Neural progenitor cell (in vitro differentiated cells): Measurements from ENCODE around the gene SNRPB2. TPM values are rescaled to one million over a fixed set of nuclear protein-coding genes. Genes with fewer than 3 reads are reported as not detected.

Experiments used
- DNase-seq: peaks from one replicate; pipeline ENCODE4 v3.0.0-alpha.2; 2016; ENCODE audit warnings: low spot score
- H2AFZ ChIP-seq: fragments of 200-600 bp; sonication (generic); replicated peaks from 2 replicates; pipeline ENCODE4 v1.6.1; 2016; ENCODE audit warnings: antibody characterized with exemption
- H3F3A ChIP-seq: fragments of 200-600 bp; sonication (generic); 2 replicates; pipeline ENCODE4 v1.6.1; 2016; ENCODE audit warnings: antibody characterized with exemption, low read depth
- H3K27ac ChIP-seq: fragments of 200-600 bp; sonication (generic); 2 replicates; pipeline ENCODE4 v1.5.1; 2016; ENCODE audit warnings: mild to moderate bottlenecking
- H3K27me3 ChIP-seq: fragments of 200-600 bp; sonication (generic); 2 replicates; pipeline ENCODE4 v1.6.1; 2016; ENCODE audit warnings: mild to moderate bottlenecking, moderate library complexity
- H3K36me3 ChIP-seq: fragments of 200-600 bp; sonication (generic); 2 replicates; pipeline ENCODE4 v1.5.1; 2016
- H3K4me1 ChIP-seq: fragments of 200-600 bp; sonication (generic); 2 replicates; pipeline ENCODE4 v1.6.1; 2016; ENCODE audit warnings: mixed run types
- H3K4me2 ChIP-seq: fragments of 200-600 bp; sonication (generic); 2 replicates; pipeline ENCODE4 v1.6.1; 2016
- H3K4me3 ChIP-seq: fragments of 200-600 bp; sonication (generic); 2 replicates; pipeline ENCODE4 v1.5.1; 2016
- H3K79me2 ChIP-seq: fragments of 200-600 bp; sonication (generic); 2 replicates; pipeline ENCODE4 v1.6.1; 2016; ENCODE audit warnings: low read depth
- H3K9ac ChIP-seq: fragments of 200-600 bp; sonication (generic); 2 replicates; pipeline ENCODE4 v1.6.1; 2016
- H3K9me3 ChIP-seq: fragments of 200-600 bp; sonication (generic); 2 replicates; pipeline ENCODE4 v1.5.1; 2016; ENCODE audit warnings: low read depth
- H4K20me1 ChIP-seq: fragments of 200-600 bp; sonication (generic); 2 replicates; pipeline ENCODE4 v1.6.1; 2016; ENCODE audit warnings: low read depth
- H3K27ac Mint-ChIP-seq: 3 replicates; pipeline ENCODE4 v1.8.0; 2021; ENCODE audit warnings: mixed read lengths
- H3K27me3 Mint-ChIP-seq: 2 replicates; pipeline ENCODE4 v1.8.0; 2022; ENCODE audit warnings: low read depth, mild to moderate bottlenecking, inconsistent platforms, moderate library complexity, mixed read lengths; ENCODE audit not compliant: insufficient read depth
- H3K36me3 Mint-ChIP-seq: 3 replicates; pipeline ENCODE4 v1.8.0; 2021; ENCODE audit warnings: mixed read lengths
- H3K4me1 Mint-ChIP-seq: 3 replicates; pipeline ENCODE4 v1.8.0; 2021; ENCODE audit warnings: mixed read lengths
- H3K4me3 Mint-ChIP-seq: 3 replicates; pipeline ENCODE4 v1.8.0; 2021; ENCODE audit warnings: mild to moderate bottlenecking, moderate library complexity, mixed read lengths
- H3K9me3 Mint-ChIP-seq: 3 replicates; pipeline ENCODE4 v1.8.0; 2020; ENCODE audit warnings: mixed read lengths
- CTCF ChIP-seq: fragments of 200-600 bp; sonication (generic); IDR thresholded peaks from 2 replicates; pipeline ENCODE4 v1.5.1; 2017; ENCODE audit warnings: antibody characterized with exemption, mild to moderate bottlenecking
- EZH2 ChIP-seq: fragments of 200-600 bp; sonication (generic); IDR thresholded peaks from 2 replicates; pipeline ENCODE4 v1.6.1; 2017; ENCODE audit warnings: antibody characterized with exemption, mild to moderate bottlenecking, moderate library complexity
- EZH2phosphoT487 ChIP-seq: fragments of 200-600 bp; sonication (generic); IDR thresholded peaks from 2 replicates; pipeline ENCODE4 v1.6.1; 2017; ENCODE audit warnings: antibody characterized with exemption
- total RNA-seq: library from RNA; depleted of rRNA; stranded (reverse); fragments of >200 nt; gene quantifications from 2 replicates; pipeline ENCODE4 v1.2.3, GENCODE V29; 2015; ENCODE audit warnings: low replicate concordance

The SNRPB2 gene
- total RNA-seq, 1 donor from 2014 or later = 104 TPM

- H4K20me1 ChIP-seq = no peaks in the 10 kb centered on the region
- H3K27me3 ChIP-seq = no peaks in the 10 kb centered on the region
- H3K4me2 ChIP-seq = no peak overlapping the region
- H3K27me3 Mint-ChIP-seq = no peaks in the 10 kb centered on the region
- TF ChIP-seq EZH2 (no peak), EZH2phosphoT487 (no peak), CTCF (no peak)
- no peaks in the 10 kb centered on the region for H3F3A ChIP-seq
- no peak for DNase-seq
- H3K4me1 ChIP-seq = no peaks in the 10 kb centered on the region
- no peak overlapping the region for H3K4me3 Mint-ChIP-seq
- H2AFZ ChIP-seq = no peak overlapping the region
- no peak overlapping the region for H3K4me3 ChIP-seq
- no peaks in the 10 kb centered on the region for H3K9me3 ChIP-seq
- no peaks in the 10 kb centered on the region for H3K36me3 ChIP-seq
- no peaks in the 10 kb centered on the region for H3K36me3 Mint-ChIP-seq
- H3K27ac Mint-ChIP-seq = no peak overlapping the region
- peaks cover 16% of the 10 kb centered on the region for H3K4me1 Mint-ChIP-seq
- no peak overlapping the region for H3K27ac ChIP-seq
- H3K79me2 ChIP-seq = no peaks in the 10 kb centered on the region
- peaks cover 7% of the 10 kb centered on the region for H3K9me3 Mint-ChIP-seq
- H3K9ac ChIP-seq = no peak overlapping the region
Observed at GRCh38 chr20:16711661-16712258, 18.1 kb upstream of the SNRPB2 start.

- Histone ChIP-seq H3K36me3 (no peaks in the 10 kb centered on the region), H3K27me3 (no peaks in the 10 kb centered on the region), H3K4me2 (no peak overlapping the region), H3K4me1 (no peaks in the 10 kb centered on the region), H4K20me1 (no peaks in the 10 kb centered on the region), H3K27ac (no peak overlapping the region), H3F3A (no peaks in the 10 kb centered on the region), H3K4me3 (no peak overlapping the region), H3K9ac (no peak overlapping the region), H3K9me3 (no peaks in the 10 kb centered on the region), H2AFZ (no peak overlapping the region), H3K79me2 (no peaks in the 10 kb centered on the region)
- TF ChIP-seq EZH2 (no peak), CTCF (no peak), EZH2phosphoT487 (no peak)
- peaks cover 2% of the 10 kb centered on the region for H3K9me3 Mint-ChIP-seq
- peaks cover 16% of the 10 kb centered on the region for H3K4me1 Mint-ChIP-seq
- H3K27ac Mint-ChIP-seq = no peak overlapping the region
- no peak for DNase-seq
- no peak overlapping the region for H3K4me3 Mint-ChIP-seq
- no peaks in the 10 kb centered on the region for H3K36me3 Mint-ChIP-seq
- no peaks in the 10 kb centered on the region for H3K27me3 Mint-ChIP-seq
Observed at GRCh38 chr20:16712511-16712947, 17.3 kb upstream of the SNRPB2 start.

GRCh38 chr20:16713066-16713465, 16.8 kb upstream of the SNRPB2 start:
- Mint-ChIP-seq H3K27me3 (no peaks in the 10 kb centered on the region), H3K9me3 (no peaks in the 10 kb centered on the region), H3K27ac (no peak overlapping the region), H3K4me1 (peaks cover 16% of the 10 kb centered on the region), H3K36me3 (no peaks in the 10 kb centered on the region), H3K4me3 (no peak overlapping the region)
- no peak for DNase-seq
- Histone ChIP-seq H3K4me3 (no peak overlapping the region), H4K20me1 (no peaks in the 10 kb centered on the region), H3K79me2 (no peaks in the 10 kb centered on the region), H3K4me2 (no peak overlapping the region), H3K9ac (no peak overlapping the region), H3K36me3 (no peaks in the 10 kb centered on the region), H3K9me3 (no peaks in the 10 kb centered on the region), H3K27ac (no peak overlapping the region), H2AFZ (no peak overlapping the region), H3K4me1 (no peaks in the 10 kb centered on the region), H3F3A (no peaks in the 10 kb centered on the region), H3K27me3 (no peaks in the 10 kb centered on the region)
- TF ChIP-seq CTCF (no peak), EZH2phosphoT487 (no peak), EZH2 (no peak)
